A673 (cell line): ENCODE measurements around the gene C19orf67.

ENCODE experiments used
- CTCF ChIP-seq: fragments of 300-800, 200-600 bp; sonication (generic); conservative IDR thresholded peaks from 2 replicates; pipeline ENCODE4 v1.5.1; 2017; ENCODE audit warnings: low read depth, mild to moderate bottlenecking, antibody characterized with exemption, low read length, moderate library complexity, mixed read lengths
- EZH2 ChIP-seq: fragments of 200-600 bp; sonication (generic); IDR thresholded peaks from 2 replicates; pipeline ENCODE4 v1.6.1; 2017; ENCODE audit warnings: borderline replicate concordance, low read depth, mild to moderate bottlenecking, mixed read lengths, antibody characterized with exemption, low read length; ENCODE audit not compliant: poor library complexity, severe bottlenecking

GRCh38 chr19:14062558-14062855 lies 23.1 kb downstream of the C19orf67 start:
- TF ChIP-seq CTCF: no peak
- TF ChIP-seq EZH2: no peak
